ENCODE results near the gene ACTN3. TPM values are rescaled to one million over a fixed set of nuclear protein-coding genes. Genes with fewer than 3 reads are reported as not detected.

The ACTN3 gene
- total and polyA plus RNA-seq, 2 of the 4 experiments (the other 2 are of a cell fraction) = under 0.01 to 0.05 TPM

DNA sequence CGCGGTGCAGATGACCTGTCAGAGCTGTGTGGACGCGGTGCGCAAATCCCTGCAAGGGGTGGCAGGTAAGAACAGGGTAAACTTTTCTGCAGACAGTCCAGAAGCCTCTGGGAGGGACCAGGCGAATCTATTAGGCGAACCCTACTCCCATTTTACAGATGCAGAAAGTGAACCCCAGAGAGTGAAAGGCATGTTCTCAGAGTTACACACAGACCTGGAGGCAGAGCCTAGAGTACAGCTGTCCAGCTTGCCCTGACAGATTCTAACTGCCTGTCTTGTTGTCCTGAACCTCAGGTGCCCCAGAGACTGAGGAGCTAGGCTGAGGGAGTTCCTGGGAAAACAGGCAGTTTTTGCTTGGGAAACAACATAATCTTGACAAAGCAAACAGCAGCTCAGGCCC, 46.9 kb downstream of the ACTN3 start:
- peak overlapping the region; percentile 71 for H3K4me3 ChIP-seq (ENCODE audit: insufficient read depth, low read depth, low read length)
- dilution Hi-C loops (cut with HindIII; ENCODE audit: low sequenced_read_pairs, unreplicated experiment) = no loop called here
- H3K18ac ChIP-seq (ENCODE audit: low read depth, low read length) = no peak overlapping the region
- no peaks in the 10 kb centered on the region for H3K27me3 ChIP-seq (ENCODE audit: control insufficient read depth, insufficient read depth, low read length)
- peaks cover 23 to 35% of the 10 kb centered on the region in 2 experiments for H3K79me1 ChIP-seq (ENCODE audit: low read depth in 1 of 2, low read length in 2 of 2)
- peak overlapping the region; percentile 87; the same call in 1 of the 2 replicates for H3K23ac ChIP-seq (ENCODE audit: low read depth, low read length)
- BruUV-seq (replicated peaks) = TSS peak; percentile 56
- H3K9me3 ChIP-seq (ENCODE audit: control insufficient read depth, insufficient read depth, low read length) = no peaks in the 10 kb centered on the region
- peak overlapping the region; percentile 90 for H3K4ac ChIP-seq (ENCODE audit: low read depth, low read length)
- intact Hi-C loops (cut with micrococcal nuclease) = no loop called here
- no peaks in the 10 kb centered on the region for H4K20me1 ChIP-seq (ENCODE audit: insufficient read depth, low read length)
- peak overlapping the region; percentile 99 for H2AFZ ChIP-seq (replicated peaks; ENCODE audit: low read length, poor library complexity)
- no peak for DNase-seq
- H3K4me2 ChIP-seq (ENCODE audit: low read depth, low read length) = peak overlapping the region; percentile 89
- peak overlapping the region; percentile 93 for H3K9ac ChIP-seq (ENCODE audit: low read depth, low read length)
- in situ Hi-C loops (cut with MboI; ENCODE audit: low sequenced_read_pairs) = no loop called here
- peaks cover 19% of the 10 kb centered on the region for H3K9me1 ChIP-seq (ENCODE audit: insufficient read depth, low read length)
- peak overlapping the region; percentile 75; the same call in 1 of the 2 replicates for H4K91ac ChIP-seq (ENCODE audit: insufficient read depth, low read depth, low read length)
- H3K14ac ChIP-seq (replicated peaks; ENCODE audit: low read depth, low read length) = peak overlapping the region; percentile 95
- H4K8ac ChIP-seq (ENCODE audit: low read depth in 2 of 2, low read length in 2 of 2) = peak overlapping the region; percentile 71 to 96
- no peak overlapping the region for H3K56ac ChIP-seq (ENCODE audit: extremely low read depth, insufficient read depth, low read length)
- 0 out of 3 replicates have a peak overlapping the region, but pooled peaks have one; percentile 18 for H2BK15ac ChIP-seq (ENCODE audit: low read depth, low read length)
- no peak for ATAC-seq (ENCODE audit: low read depth)
- no peak overlapping the region for H4K5ac ChIP-seq (ENCODE audit: low read depth, low read length)
- ChIA-PET CTCF (interaction anchor here (0.5 kb wide), 1 partner anchor 24 kb away, joined by 4 read pairs; no protein-coding TSS in a partner anchor), POLR2A (ENCODE audit: unreplicated experiment) (no interaction called here)
- H2AK9ac ChIP-seq (replicated peaks; ENCODE audit: low read depth, low read length, poor library complexity) = peak overlapping the region; percentile 90
- peaks cover 2% of the 10 kb centered on the region; the same call in 1 of the 2 replicates for H3K36me3 ChIP-seq (ENCODE audit: control insufficient read depth, insufficient read depth, low read length)
- 40% methylated on average over 2 of the region's 7 CpGs; no CpG with 5 or more reads in 1 of the 2 experiments for WGBS, 2 experiments (ENCODE audit: extremely low coverage in 2 of 2, insufficient read length in 1 of 2)
- peaks cover 11% of the 10 kb centered on the region for H3K4me1 ChIP-seq (ENCODE audit: control insufficient read depth, insufficient read depth, low read length)
- 0 out of 2 replicates have a peak overlapping the region, but pooled peaks have one; percentile 20 for H2BK120ac ChIP-seq (ENCODE audit: low read depth, low read length)
- TF ChIP-seq FOS (IDR thresholded peaks at IDR 0.05; ENCODE audit: low read depth, low read length) (no peak), RFX5 (IDR thresholded peaks at IDR 0.05; ENCODE audit: low read depth, low read length) (no peak), CEBPB (IDR thresholded peaks at IDR 0.05; ENCODE audit: low read depth, low read length) (no peak)
- H2AK5ac ChIP-seq (ENCODE audit: low read depth, low read length) = peak overlapping the region; percentile 46
- peak overlapping the region; percentile 75 for H2BK5ac ChIP-seq (ENCODE audit: low read depth, low read length, poor library complexity, severe bottlenecking)
- no peak overlapping the region for H2BK20ac ChIP-seq (ENCODE audit: low read depth, low read length)
- H3K27ac ChIP-seq (ENCODE audit: insufficient read depth, low read length) = peak overlapping the region; percentile 85; the same call in 1 of the 2 replicates

All from IMR-90 (cell line).